ENCODE measurements around the gene BET1L. TPM values are rescaled to one million over a fixed set of nuclear protein-coding genes. Genes with fewer than 3 reads are reported as not detected.

Gene BET1L
- total RNA-seq, 1 experiment from 2014 or later, result 22.2 TPM

DNA sequence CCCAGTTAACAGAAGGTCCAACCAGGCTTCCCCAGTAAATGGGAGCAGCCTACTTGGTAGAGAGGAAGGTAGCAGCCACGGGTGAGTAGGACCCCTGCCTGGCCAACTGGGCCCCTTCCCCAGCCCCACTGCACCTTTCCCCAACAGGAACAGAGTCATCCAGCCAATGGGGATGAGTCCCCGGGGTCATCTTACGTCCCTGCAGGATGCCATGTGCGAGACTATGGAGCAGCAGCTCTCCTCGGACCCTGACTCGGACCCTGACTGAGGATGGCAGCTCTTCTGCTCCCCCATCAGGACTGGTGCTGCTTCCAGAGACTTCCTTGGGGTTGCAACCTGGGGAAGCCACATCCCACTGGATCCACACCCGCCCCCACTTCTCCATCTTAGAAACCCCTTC lies 6.9 kb upstream of the BET1L start:
- CTCF ChIA-PET, result no interaction called here
- H3K36me3 ChIP-seq (ENCODE audit: insufficient read depth, low read length, poor library complexity, severe bottlenecking), result peaks cover 61% of the 10 kb centered on the region
- POLR2A ChIA-PET (ENCODE audit: low non-redundant PET), result no interaction called here
- DNase-seq (ENCODE audit: low spot score), result no peak
- TF ChIP-seq, protein P1, sequence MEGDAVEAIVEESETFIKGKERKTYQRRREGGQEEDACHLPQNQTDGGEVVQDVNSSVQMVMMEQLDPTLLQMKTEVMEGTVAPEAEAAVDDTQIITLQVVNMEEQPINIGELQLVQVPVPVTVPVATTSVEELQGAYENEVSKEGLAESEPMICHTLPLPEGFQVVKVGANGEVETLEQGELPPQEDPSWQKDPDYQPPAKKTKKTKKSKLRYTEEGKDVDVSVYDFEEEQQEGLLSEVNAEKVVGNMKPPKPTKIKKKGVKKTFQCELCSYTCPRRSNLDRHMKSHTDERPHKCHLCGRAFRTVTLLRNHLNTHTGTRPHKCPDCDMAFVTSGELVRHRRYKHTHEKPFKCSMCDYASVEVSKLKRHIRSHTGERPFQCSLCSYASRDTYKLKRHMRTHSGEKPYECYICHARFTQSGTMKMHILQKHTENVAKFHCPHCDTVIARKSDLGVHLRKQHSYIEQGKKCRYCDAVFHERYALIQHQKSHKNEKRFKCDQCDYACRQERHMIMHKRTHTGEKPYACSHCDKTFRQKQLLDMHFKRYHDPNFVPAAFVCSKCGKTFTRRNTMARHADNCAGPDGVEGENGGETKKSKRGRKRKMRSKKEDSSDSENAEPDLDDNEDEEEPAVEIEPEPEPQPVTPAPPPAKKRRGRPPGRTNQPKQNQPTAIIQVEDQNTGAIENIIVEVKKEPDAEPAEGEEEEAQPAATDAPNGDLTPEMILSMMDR (conservative IDR thresholded peaks at IDR 0.05; ENCODE audit: low read depth, low read length), result no peak
- TF ChIP-seq EZH2 (IDR thresholded peaks at IDR 0.05; ENCODE audit: borderline replicate concordance, low read depth, low read length, poor library complexity, severe bottlenecking), result no peak
- BruUV-seq (replicated peaks), result no TSS peak
- peaks cover 33% of the 10 kb centered on the region for H3K4me1 ChIP-seq (ENCODE audit: insufficient read depth, low read length, poor library complexity, severe bottlenecking)
- H3K27me3 ChIP-seq (replicated peaks; ENCODE audit: insufficient read depth, low read depth, low read length, poor library complexity), result no peaks in the 10 kb centered on the region
- H3K9me3 ChIP-seq (ENCODE audit: low read depth, low read length, poor library complexity, severe bottlenecking), result no peaks in the 10 kb centered on the region
- intact Hi-C loops (cut with micrococcal nuclease; ENCODE audit: unreplicated experiment), result no loop called here
- H3K27ac ChIP-seq (ENCODE audit: low read depth, low read length, poor library complexity, severe bottlenecking), result no peak overlapping the region
- H3K4me3 ChIP-seq (ENCODE audit: low read depth, low read length, poor library complexity, severe bottlenecking), result no peak overlapping the region

GRCh38 chr11:213111-213510 lies 5.9 kb upstream of the BET1L start:
- Histone ChIP-seq H3K36me3 (ENCODE audit: insufficient read depth, low read length, poor library complexity, severe bottlenecking) (peaks cover 61% of the 10 kb centered on the region), H3K9me3 (ENCODE audit: low read depth, low read length, poor library complexity, severe bottlenecking) (no peaks in the 10 kb centered on the region), H3K4me3 (ENCODE audit: low read depth, low read length, poor library complexity, severe bottlenecking) (no peak overlapping the region), H3K27ac (ENCODE audit: low read depth, low read length, poor library complexity, severe bottlenecking) (no peak overlapping the region), H3K4me1 (ENCODE audit: insufficient read depth, low read length, poor library complexity, severe bottlenecking) (peaks cover 34% of the 10 kb centered on the region), H3K27me3 (replicated peaks; ENCODE audit: insufficient read depth, low read depth, low read length, poor library complexity) (no peaks in the 10 kb centered on the region)
- CTCF ChIA-PET, result no interaction called here
- TF ChIP-seq, protein P1 (conservative IDR thresholded peaks at IDR 0.05; ENCODE audit: low read depth, low read length), result no peak
- TF ChIP-seq EZH2 (IDR thresholded peaks at IDR 0.05; ENCODE audit: borderline replicate concordance, low read depth, low read length, poor library complexity, severe bottlenecking), result no peak
- BruUV-seq (replicated peaks), result no TSS peak
- POLR2A ChIA-PET (ENCODE audit: low non-redundant PET), result no interaction called here
- intact Hi-C loops (cut with micrococcal nuclease; ENCODE audit: unreplicated experiment), result no loop called here
- no peak for DNase-seq (ENCODE audit: low spot score)

DNA sequence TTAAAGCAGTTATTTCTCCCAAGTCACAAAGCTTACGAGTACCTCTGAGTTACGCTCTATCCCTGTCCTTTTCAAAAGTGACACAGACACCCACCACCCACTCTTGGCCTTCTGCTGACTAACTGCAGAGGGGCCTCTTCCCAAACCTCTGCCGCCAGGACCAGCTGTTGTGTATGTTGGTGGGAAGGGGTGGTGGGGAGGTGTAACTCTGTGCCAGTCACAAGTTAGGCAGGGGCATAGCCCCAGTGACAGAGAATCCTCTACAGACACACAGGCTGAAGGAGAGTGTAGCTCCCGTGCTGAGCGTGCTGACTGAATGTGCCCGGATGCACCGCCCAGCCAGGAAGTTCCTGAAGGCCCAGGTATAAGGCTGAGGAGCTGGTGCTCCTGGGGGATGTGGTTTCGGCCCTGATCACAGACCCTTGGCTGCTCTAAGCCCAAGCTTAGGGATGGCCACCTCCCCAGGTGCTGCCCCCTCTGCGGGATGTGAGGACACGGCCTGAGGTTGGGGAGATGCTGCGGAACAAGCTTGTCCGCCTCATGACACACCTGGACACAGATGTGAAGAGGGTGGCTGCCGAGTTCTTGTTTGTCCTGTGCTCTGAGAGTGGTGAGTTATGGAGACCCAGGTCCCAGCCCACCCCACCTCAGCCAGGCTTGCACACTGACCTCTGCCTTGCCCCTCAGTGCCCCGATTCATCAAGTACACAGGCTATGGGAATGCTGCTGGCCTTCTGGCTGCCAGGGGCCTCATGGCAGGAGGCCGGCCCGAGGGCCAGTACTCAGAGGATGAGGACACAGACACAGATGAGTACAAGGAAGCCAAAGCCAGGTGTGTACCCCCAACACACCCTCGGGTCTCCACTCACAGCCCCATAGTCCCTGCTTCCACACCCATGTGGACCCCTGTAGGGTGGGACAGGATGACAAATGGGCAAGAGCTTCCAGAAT lies 5.2 kb upstream of the BET1L start:
- no TSS peak for BruUV-seq (replicated peaks)
- H3K27ac ChIP-seq (ENCODE audit: low read depth, low read length, poor library complexity, severe bottlenecking), result no peak overlapping the region

More for the DNA sequence above, 5.2 kb upstream of the BET1L start:
- no peak for DNase-seq (ENCODE audit: low spot score)
- ChIA-PET CTCF (no interaction called here), POLR2A (ENCODE audit: low non-redundant PET) (no interaction called here)
- H3K9me3 ChIP-seq (ENCODE audit: low read depth, low read length, poor library complexity, severe bottlenecking), result no peaks in the 10 kb centered on the region
- no peak overlapping the region for H3K4me3 ChIP-seq (ENCODE audit: low read depth, low read length, poor library complexity, severe bottlenecking)
- peaks cover 28% of the 10 kb centered on the region for H3K4me1 ChIP-seq (ENCODE audit: insufficient read depth, low read length, poor library complexity, severe bottlenecking)
- TF ChIP-seq, protein P1 (conservative IDR thresholded peaks at IDR 0.05; ENCODE audit: low read depth, low read length), result no peak
- no peak for TF ChIP-seq EZH2 (IDR thresholded peaks at IDR 0.05; ENCODE audit: borderline replicate concordance, low read depth, low read length, poor library complexity, severe bottlenecking)
- no peaks in the 10 kb centered on the region for H3K27me3 ChIP-seq (replicated peaks; ENCODE audit: insufficient read depth, low read depth, low read length, poor library complexity)
- intact Hi-C loops (cut with micrococcal nuclease; ENCODE audit: unreplicated experiment), result no loop called here
- H3K36me3 ChIP-seq (ENCODE audit: insufficient read depth, low read length, poor library complexity, severe bottlenecking), result peaks cover 61% of the 10 kb centered on the region
